ENCODE measurements around the gene STRADA.
"Not testable (repeated sequence)": the region's sequence is repeated elsewhere in the genome, so short reads cannot be mapped to it uniquely, and the experiment has no call there.

STRADA gene

DNA sequence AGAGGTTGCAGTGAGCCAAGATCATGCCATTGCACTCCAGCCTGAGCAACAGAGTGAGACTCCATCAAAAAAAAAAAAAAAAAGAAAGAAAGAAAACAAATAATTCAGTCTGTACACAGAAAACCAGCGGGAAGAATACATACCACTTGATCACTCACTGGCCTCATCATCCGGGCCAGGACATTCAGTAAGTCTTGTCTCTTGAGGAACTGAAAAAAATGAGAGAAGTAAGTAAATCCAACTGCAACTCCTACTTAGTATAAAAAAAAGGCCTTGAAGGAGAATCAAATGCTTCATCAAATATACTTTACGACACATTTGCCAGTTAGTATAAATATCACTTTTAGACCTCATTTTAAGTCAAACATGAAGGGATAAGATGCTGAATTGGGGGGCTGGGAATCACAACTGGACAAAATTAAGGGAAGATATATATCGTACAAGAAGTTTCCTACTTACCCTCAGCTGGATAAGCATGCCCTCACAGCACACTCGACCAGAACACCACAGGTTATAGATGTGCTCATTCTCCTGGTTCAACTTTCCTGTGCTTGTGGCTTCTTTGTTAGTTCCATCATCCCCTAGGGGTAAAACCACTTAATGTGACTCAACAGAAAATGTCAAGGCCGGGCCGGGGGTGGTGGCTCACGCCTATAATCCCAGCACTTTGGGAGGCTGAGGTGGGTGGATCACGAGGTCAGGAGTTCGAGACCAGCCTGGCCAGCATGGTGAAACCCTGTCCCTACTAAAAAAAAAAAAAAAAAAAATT lies 19.4 kb upstream of the STRADA start:
- no peak for DNase-seq
- in situ Hi-C loops (cut with MboI; ENCODE audit: low pct_unique_long_range_greater_than_20kb, low sequenced_read_pairs): no loop called here

DNA sequence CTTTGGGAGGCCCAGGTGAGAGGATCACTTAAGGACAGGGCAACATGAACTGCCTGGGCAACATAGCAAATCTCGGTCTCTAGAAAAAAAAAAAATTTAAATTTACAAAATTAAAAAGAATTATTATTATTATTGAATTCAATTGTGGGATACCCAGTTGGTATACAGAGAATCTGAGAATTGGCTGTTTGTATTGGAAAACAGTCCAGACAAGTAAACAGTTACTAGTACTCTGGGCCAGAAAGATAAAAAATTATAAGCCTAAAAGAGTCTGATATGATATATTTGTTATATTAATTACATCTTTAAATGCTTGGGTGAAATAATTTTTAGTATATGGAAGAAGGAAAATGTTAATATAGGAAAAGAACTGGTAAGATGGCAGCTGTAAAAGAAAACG lies 16.8 kb upstream of the STRADA start:
- in situ Hi-C loops (cut with MboI; ENCODE audit: low pct_unique_long_range_greater_than_20kb, low sequenced_read_pairs): no loop called here
- no peak for DNase-seq

DNA sequence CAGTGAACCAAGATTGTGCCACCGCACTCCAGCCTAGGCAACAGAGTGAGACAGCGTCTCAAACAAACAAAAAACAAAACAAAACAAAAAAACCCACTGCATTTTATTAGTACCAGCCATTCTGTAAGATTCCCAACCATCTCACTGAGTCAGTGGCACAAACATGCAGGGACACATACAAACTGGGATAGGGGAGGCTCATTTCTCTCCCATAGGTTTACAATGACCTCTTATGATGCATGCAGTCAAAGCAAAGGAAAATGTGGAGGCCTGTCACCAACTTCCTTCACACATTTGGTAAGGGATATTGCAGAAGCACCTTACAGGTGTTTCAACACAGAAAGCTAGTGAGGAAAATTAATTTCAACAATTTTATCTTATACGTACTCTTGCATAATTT lies 12.4 kb upstream of the STRADA start:
- in situ Hi-C loops (cut with MboI; ENCODE audit: low pct_unique_long_range_greater_than_20kb, low sequenced_read_pairs): no loop called here
- no peak for DNase-seq

DNA sequence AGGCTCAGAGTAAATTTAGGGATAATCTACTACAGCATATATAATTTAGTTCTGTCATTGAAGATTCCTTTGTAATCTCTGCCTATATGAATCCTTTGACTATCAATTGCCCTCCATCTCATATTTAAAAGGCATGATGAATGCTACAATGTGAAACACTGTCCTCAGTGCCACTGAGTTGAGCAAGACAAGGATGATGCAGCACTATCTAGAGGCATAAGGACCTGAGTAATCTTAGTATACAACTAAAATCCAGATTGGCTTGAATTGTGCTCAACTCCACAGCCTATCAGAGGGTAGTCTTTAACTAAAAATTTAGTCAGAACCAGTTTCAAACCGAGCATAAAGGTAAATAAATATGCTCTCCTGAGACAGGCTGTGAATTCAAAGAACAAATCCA lies 11.6 kb upstream of the STRADA start:
- in situ Hi-C loops (cut with MboI; ENCODE audit: low pct_unique_long_range_greater_than_20kb, low sequenced_read_pairs): no loop called here
- DNase-seq: no peak

DNA sequence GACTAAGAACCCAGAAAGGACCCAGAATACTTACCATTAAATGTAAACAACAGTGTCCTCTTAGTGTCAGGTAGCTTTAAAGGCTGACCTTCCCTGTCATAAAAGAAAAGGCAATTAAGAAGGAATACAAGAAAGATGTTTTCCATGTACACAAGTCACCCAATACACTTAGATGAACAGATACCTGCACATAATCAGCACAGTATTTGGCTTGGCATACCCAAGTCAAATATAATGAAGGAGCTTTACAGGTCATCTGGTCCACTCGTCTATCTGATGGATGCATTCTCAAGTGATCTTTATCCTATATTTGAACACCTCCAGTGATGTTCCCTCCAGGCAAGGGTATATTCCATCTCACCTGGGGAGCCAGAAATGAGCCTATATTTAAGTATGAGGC lies 11.1 kb upstream of the STRADA start:
- DNase-seq: no peak
- in situ Hi-C loops (cut with MboI; ENCODE audit: low pct_unique_long_range_greater_than_20kb, low sequenced_read_pairs): no loop called here

DNA sequence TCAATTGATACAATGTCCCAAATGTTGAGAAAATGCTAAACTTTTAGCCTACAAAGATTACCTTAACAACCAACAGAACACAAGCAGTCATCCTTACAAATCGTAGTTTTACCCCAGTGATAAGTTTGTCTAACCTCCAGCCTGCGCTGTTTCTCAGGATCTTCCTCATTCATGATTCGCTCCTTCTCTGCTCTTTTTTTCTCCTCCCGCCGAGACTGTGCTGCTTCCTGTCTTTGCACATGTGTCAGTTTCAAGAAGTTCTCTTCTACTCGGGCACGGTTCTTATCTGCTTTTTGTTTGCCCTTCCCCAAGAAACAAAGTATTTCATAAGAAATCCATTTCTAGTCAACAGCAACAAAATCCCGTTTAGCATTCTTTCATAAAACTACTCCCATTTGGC lies 10.2 kb upstream of the STRADA start:
- in situ Hi-C loops (cut with MboI; ENCODE audit: low pct_unique_long_range_greater_than_20kb, low sequenced_read_pairs): no loop called here
- DNase-seq: peak; percentile 84

DNA sequence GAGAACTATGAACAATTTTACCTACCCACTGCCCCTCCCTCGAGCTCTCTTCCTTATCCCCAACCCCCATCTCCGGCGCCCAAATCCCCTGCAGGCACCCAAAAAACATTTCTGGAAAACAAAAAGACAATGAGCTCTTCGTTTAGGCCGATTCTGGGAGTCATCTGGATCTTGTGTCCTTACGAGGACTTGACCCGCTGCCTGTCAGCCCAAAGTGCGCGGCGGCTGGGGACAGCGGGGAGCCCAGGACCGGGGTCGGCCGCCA lies 524 bp downstream of the STRADA start:
- in situ Hi-C loops (cut with MboI; ENCODE audit: low pct_unique_long_range_greater_than_20kb, low sequenced_read_pairs): no loop called here
- no peak for DNase-seq

DNA sequence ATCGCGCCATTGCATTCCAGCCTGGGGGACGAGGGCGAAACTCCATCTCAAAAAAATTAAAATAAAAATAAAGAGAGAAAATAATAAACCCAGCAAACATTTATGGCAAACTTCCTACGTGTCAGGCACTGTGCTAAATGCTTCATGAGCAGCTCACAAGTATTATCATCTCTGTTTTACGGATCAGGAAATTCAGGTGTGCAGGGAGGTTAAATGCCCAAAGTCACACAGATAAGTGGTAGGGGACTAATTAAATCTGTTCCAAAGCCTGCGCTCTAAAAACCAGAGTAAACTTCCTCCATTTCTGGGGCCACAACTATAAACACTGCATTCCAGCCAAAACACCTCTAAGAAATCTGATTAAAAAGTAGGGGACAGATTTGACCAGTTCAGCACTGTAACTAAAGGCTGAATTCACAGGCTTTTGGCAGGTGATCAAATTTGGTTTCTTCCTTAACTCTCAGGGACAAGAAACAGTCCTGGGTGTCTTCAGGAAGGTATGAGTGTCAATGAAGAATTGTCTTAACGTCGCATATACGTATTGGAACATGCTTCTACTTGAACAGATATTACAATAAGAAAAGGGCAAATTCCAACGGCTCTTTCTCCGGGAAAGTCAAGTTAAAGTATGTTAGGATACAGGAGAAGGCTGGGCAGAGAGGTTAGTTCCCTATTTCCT lies 996 bp downstream of the STRADA start:
- peak; percentile 73 for DNase-seq
- in situ Hi-C loops (cut with MboI; ENCODE audit: low pct_unique_long_range_greater_than_20kb, low sequenced_read_pairs): no loop called here

DNA sequence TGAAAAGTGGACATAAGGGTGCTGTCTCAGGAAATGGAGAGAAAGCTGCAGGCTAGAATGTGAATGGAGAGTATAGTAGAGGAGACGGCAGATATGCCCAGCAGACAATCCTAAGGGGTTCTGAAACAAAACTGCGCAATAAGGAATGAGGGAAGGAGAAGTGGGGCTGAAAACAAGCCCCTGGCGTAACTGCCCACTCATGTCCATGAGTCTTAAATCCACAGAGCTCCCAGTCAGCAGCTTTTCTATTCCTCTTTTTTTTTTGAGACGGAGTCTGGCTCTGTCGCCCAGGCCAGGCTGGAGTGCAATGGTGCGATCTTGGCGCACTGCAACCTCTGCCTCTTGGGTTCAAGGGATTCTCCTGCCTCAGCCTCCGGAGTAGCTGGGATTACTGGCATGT lies 5.9 kb downstream of the STRADA start:
- in situ Hi-C loops (cut with MboI; ENCODE audit: low pct_unique_long_range_greater_than_20kb, low sequenced_read_pairs): no loop called here
- no peak for DNase-seq

DNA sequence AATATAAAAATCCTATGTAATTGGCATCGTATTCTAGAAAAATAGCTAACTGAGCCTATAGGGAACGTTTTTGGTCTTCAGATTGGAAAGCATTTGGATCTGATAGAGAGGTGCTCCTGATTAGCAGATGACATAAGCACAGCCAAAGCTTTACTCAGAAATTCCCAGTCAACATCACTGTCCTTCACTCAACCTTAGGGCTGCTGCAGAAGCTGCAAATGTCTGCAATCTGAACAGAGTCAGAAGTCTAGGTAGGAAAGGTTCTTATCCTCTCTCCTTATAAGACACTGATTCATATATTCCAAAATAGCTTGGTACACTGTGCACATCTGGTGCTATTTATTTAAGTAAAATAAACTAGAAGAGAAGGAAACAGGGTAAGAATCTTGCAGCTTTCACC lies 19.2 kb downstream of the STRADA start:
- no peak for DNase-seq
- in situ Hi-C loops (cut with MboI; ENCODE audit: low pct_unique_long_range_greater_than_20kb, low sequenced_read_pairs): no loop called here

DNA sequence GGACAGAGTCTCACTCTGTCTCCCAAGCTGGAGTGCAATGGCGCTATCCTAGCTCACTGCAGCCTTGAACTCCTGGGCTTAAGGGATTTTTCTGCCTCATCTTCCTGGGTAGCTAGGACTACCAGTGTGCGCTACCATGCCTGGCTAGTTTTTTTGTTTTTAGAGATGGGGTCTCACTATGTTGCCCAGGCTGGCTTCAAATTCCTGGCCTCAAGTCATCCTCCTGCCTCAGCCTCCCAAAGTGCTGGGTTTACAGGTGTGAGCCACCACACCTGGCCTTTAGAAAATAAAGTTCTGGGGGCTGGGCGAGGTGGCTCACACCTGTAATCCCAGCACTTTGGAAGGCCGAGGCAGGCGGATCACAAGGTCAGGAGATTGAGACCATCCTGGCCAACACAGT lies 21.4 kb downstream of the STRADA start:
- DNase-seq; in situ Hi-C loops (cut with MboI; ENCODE audit: low pct_unique_long_range_greater_than_20kb, low sequenced_read_pairs): not testable (repeated sequence)

DNA sequence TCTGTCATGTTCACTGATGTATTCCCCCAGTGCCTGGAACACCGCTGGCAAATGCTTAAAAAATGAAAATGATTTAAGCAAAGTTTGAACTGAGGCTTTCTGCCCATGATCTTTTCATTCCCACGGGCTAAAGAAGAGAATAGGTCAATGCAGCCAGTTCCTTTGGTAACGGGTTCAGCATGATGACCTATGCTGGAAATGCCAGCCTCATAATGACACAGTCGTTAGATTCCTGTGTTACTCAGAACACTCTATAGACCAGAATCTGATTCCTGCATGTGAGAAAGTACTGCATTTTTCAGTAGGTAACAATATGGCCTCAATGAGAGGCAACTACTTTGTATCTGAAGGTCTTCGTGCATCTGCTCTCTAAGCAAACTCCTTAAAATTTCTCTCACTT lies 22.6 kb downstream of the STRADA start:
- in situ Hi-C loops (cut with MboI; ENCODE audit: low pct_unique_long_range_greater_than_20kb, low sequenced_read_pairs): no loop called here
- DNase-seq: no peak

DNA sequence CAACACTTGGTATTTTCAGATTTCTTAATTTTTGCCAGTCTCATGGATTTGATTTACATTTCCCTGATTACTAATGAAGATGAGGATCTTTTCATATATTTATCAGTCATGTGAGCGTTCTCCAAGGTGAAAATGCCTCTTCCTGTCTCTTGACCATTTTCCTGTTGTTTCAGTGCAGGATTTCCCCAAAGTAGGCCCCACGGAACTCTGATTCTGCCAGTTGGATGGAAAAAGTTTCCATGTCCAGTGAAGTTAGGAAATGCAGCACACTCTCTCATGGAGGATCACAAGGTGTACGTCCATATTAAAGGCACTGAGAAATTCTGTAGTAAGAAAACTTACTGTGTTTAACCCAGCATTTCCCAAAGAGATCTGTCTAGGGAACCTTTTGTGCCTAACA lies 25.2 kb downstream of the STRADA start:
- in situ Hi-C loops (cut with MboI; ENCODE audit: low pct_unique_long_range_greater_than_20kb, low sequenced_read_pairs): no loop called here
- no peak for DNase-seq

DNA sequence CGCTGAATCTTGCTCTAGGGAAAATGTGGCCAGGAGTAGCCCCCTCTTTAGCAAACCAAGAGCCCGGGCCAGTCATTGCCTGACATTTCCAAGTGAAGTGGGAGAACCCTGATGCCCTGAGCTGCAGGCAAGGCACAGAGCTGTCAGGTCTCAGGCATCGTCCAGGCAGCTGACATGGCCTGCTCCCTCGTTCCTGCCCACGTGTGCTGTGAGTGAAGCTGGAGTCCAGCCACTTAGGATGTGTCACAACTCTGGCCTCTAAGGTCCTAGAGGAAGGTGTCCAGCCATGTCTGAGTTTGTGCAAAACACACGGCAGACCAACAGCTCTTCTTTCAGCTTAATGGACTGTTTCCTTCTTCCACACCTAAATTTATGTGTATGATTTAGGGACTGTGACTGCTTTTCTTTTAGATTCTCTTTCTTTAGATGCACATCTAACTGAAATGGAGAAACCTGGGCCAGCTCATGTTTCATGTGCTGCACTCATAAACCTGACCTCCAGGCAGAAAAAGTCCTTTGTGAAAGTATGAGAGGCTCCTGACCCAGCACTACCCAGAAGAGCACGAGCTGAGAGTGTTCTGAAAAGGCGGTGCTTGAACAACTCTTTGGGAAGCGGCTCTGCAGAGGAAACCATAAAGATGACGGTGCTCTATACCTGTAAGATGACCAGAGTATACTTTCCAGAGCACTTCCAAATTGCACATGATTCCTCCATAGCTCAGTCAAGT lies 26.9 kb downstream of the STRADA start:
- in situ Hi-C loops (cut with MboI; ENCODE audit: low pct_unique_long_range_greater_than_20kb, low sequenced_read_pairs): no loop called here
- DNase-seq: no peak

DNA sequence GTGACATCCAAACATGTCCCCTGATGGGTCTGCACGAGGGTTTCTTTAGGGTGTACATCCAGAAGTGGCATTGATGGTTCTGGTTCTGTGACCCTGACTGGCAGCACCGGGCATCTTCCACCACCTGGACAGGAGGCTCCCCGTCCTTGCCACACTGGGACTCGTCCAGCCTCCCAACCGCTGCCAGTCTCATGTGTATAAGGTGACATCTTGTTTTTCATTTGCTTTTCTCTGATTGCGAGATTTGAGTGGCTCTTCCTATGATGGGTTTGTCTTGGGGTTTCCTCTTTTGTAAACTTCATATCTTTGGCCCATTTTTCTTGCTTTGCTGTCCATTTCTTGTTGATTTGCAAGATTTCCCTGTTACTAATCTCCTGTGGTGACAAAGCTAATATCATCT lies 32.5 kb downstream of the STRADA start:
- in situ Hi-C loops (cut with MboI; ENCODE audit: low pct_unique_long_range_greater_than_20kb, low sequenced_read_pairs): no loop called here

DNA sequence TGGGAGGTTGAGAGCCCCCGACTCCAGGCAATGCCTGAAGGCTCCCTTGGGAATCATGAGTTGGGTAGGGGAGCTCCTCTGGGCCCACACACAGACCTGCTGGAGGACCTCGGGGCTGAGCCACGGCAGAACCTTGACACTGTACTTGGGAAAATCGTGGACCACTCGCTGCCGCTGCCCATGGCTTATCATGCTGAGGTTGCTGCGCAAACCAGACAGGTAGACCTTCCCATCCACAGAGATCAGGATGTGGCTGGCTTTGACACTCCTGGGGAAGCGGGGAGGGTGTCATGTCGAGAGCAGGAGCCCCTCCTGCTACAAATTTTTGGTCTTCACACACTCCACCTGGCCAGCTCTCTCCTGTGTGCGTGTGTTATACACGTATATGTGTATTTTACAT lies 34.4 kb downstream of the STRADA start:
- in situ Hi-C loops (cut with MboI; ENCODE audit: low pct_unique_long_range_greater_than_20kb, low sequenced_read_pairs): no loop called here
- DNase-seq: no peak

More for the DNA sequence above, 32.5 kb downstream of the STRADA start:
- no peak for DNase-seq

DNA sequence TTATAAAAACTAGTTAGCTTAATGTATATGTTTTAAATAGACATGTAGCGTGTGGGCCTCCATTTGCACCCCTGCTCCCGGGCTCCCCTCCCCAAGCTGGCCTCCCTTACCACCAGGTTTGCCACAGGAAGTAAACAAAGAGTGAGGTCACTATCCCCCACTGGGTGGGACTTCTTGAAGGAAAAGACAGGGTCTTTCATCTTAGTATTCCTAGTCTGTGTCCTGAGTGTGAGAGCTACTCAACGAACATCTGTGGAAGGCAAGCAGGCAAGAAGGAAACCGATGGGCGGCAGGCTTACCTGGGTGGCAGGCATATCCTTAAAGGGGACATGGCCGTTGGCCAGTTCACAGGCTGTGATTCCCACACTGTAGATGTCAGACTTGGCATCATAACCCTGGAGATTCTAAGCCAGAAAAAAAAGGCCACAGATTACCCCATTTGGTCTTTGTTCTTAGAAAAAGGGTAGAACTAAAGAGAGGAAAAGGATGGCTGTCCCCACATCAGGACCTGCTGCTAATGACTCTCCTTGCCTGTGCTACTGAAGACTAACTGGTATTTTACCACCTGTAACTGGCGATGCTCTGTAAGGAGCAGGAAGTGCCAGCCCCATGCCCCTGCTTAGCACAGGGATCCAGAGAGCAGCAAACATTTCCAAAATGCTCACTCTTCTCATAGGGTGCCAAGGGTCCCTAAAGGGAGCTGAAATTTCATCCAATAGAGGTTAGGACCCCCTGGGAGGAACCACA lies 35.1 kb downstream of the STRADA start:
- DNase-seq: no peak
- in situ Hi-C loops (cut with MboI; ENCODE audit: low pct_unique_long_range_greater_than_20kb, low sequenced_read_pairs): no loop called here

DNA sequence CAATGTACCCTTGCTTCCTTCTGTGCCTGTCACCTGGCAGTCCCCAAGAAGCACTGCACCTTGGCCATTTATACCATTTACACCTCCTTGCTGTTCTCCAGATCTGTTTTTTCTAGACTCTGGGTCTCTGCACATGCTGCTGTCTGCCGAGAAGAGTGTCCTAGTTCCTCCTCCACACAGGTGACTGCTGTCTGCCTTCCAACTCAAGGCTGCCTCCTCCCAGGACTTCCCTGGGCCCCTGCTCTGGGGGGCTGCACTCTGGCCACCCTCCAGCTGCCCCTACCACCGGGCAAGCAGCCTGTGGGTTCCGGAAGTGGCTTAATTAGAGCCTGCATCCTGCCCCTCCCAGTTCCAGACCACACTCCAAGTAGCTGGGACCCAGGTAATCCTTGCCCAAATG lies 35.9 kb downstream of the STRADA start:
- in situ Hi-C loops (cut with MboI; ENCODE audit: low pct_unique_long_range_greater_than_20kb, low sequenced_read_pairs): no loop called here

DNA sequence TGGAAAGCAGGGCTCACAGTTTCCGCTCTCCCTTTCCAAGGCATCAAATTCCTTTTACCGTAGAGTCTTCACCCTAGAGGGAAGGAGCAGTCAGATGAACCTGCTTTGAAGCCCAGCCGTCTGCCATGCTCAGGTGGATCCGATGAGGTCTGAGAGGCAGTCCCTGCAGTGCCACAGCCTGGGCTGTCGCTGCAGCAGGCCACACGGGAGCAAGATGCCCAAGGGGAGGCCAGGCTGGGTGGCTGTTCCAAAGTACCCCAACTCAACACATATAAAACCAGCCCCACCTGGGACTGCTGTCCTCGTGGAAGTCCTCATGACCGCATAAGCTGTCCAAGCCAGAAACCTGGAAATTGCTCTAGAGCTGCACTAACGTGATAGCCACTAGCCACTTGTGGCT lies 36.8 kb downstream of the STRADA start:
- DNase-seq: no peak
- in situ Hi-C loops (cut with MboI; ENCODE audit: low pct_unique_long_range_greater_than_20kb, low sequenced_read_pairs): no loop called here

More for the DNA sequence above, 35.9 kb downstream of the STRADA start:
- DNase-seq: no peak

DNA sequence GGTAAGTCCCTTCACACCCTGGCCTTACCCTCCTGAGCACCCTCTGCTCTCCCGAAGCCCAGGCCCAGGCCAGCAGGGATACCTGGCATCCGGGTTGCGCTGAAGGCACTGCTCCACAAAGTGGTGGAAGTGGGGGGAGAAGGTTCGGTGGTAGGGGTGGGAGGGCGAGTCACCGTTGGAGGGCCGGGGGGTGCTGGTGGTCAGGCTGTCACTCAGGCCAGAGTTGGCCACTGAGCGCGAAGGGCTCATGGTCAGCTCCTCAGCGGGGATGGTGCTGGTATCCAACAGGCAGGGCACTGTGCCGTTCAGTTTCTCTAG lies 37.4 kb downstream of the STRADA start:
- in situ Hi-C loops (cut with MboI; ENCODE audit: low pct_unique_long_range_greater_than_20kb, low sequenced_read_pairs): no loop called here
- DNase-seq: no peak

Measured in KBM-7 (cell line).